HG03521 (cell line): ENCODE data around the gene SRSF4.

ENCODE experiments used
- ATAC-seq: cut with Tn5 transposase; IDR thresholded peaks from one replicate; pipeline ENCODE4 v1.9.1; 2021; ENCODE audit warnings: mild to moderate bottlenecking, moderate library complexity; ENCODE audit not compliant: unreplicated experiment

The SRSF4 gene

DNA sequence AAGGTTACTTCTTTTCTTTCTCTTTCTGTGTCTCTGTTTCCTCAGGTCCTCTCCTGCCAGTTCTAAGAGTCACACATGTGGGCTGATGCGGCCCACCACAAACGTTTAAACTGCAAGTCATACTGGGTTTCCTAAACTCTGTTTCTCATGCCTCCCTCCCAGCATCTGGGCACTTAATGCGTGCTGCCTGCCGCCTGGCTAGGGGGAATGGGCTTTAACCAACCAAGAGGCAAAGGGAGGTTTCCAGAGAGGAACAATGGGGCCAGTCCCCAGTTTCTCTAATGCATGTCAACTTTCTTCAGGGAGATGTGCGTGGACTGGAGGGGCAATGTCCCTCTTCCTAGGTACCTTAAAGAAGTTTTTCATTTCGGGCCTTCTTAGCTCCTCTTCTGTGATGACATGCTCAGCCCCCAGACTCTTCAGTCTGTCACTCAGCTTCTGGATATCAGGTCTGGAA, 19.9 kb upstream of the SRSF4 start:
- ATAC-seq = no peak

GRCh38 chr1:29200906-29201594, 19.4 kb upstream of the SRSF4 start:
- ATAC-seq = no peak

DNA sequence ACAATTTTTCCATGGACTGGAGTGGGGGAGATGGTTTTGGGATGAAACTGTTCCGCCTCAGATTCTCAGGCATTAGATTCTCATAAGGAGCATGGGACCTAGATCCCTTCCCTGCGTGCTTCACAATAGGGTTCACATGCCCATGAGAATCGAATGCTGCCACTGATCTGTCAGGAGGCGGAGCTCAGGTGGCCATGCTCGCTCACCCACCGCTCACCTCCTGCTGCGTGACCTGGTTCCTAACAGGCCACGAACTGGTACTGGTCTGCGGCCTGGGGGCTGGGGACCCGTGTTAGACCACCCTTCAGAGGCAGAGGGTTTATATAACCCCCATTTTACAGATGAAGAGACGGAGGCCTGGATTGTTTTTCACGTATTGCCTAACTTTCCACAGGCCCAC, 16.3 kb upstream of the SRSF4 start:
- no peak for ATAC-seq

GRCh38 chr1:29197590-29197924, 15.9 kb upstream of the SRSF4 start:
- ATAC-seq = no peak

DNA sequence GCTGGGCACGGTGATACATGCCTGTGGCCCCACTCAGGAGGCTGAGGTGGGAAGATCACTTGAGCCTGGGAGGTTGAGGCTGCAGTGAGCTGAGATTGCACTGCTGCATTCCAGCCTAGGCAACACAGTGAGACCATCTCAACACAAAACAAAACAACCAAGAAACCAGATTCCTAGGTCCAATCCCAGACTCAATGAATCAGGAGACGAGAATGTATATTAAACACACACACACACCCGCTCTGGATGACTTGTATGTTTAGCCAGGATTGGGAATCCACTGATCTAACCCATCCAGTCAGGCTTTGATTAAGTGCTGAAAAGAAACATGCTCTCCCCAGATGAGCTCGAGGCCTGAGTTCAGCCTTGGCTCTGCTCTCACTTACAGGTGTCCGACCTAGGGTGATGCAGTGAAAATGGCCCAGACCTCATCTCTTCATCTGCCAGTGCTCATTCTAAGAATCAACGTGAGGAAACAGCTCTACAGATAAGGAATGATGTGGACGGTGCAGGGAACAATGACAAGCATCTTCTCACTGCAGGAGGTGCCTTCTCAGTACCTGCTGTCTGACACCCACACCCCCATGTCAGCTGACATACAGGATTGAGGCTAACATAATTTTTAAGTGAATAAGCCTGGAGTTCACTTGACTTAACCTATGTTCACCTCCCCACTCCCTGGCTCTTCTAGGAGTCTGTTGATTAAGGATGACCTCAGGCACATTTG, 15.3 kb upstream of the SRSF4 start:
- no peak for ATAC-seq

DNA sequence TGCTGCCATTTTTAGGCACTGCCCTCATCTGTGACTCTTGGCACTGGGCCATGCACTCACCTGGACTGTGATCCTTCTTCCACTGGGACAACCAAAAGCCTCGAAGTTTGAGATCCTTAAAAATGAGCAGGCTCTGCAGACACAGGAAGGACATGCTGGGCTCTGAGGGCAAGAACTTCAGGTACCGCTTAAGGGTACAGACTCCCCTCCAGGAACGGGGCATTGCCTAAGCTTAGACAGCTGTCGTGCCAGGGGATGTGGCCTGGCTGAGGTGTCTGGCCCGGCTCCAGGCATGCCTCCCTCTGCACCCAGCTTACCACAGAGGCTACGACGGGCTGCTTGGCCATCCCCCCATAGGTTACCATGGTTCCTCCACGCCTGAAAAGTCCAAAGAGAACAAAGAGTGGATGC, 14.2 kb upstream of the SRSF4 start:
- ATAC-seq = no peak

- ATAC-seq = no peak
Measured at GRCh38 chr1:29193879-29194455, 12.3 kb upstream of the SRSF4 start.

- ATAC-seq = no peak
Measured at GRCh38 chr1:29190718-29191117, 9.0 kb upstream of the SRSF4 start.

DNA sequence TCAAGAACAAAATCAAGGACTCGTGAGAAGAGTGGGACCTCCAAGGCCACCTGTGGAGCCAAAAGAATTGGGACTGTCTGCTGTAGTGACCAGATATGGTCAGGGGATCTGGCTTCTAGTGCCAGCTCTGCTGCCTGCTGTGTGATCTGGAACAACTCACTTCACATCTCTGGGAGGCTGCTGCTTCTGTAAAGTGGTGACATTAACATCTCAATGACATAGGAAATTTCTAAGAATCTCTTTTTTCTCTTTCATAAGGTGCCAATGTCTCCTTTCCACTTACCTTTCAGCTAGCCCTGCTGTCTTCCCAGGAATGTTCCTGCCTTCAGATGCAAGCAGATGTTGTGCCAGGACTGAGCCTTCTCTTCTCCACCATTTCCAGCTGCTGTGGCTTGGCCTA, 5.0 kb upstream of the SRSF4 start:
- no peak for ATAC-seq

DNA sequence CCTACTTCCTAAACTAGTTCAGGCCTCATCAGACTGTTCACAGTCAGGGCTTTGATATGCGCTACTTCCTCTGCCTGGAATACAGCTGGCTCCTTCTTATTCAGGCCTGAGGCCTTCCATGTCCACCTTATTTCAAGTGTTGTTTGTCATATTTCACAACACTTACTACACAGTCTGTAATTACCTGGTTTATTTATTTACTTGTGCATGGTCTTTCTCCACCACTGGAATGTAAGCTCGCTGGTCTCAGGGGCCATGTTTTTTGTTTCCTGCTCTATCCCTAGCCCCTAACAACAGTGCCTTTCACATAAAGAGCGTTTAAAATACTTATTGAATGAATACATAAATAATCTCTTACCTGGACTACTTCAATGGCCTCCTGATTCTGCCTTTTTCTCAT, 4.6 kb upstream of the SRSF4 start:
- ATAC-seq = no peak

DNA sequence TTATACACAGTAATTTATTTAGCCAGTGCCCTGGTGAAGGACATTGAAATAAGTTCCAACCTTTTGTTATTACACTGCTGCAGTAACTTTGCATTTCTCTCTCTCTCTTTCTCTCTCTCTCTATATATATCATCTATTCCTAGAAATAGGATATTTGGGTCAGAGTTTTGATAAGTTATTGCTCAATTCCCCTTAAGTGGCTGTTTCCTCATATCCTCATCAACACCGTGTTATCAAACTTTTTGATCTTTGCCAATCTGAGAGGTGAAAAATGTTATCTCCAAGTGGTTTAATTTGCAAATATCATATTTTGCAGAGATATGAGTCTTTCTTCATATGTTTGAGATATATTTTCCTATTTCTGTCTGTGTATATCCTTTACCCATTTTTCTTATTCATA, 1.6 kb upstream of the SRSF4 start:
- ATAC-seq = no peak

GRCh38 chr1:29180497-29181412, 945 bp downstream of the SRSF4 start:
- no peak for ATAC-seq

GRCh38 chr1:29179641-29180184, 2.0 kb downstream of the SRSF4 start:
- ATAC-seq = no peak

GRCh38 chr1:29177022-29177705, 4.5 kb downstream of the SRSF4 start:
- ATAC-seq = no peak

- ATAC-seq = no peak
Measured at GRCh38 chr1:29176576-29176975, 5.1 kb downstream of the SRSF4 start.

DNA sequence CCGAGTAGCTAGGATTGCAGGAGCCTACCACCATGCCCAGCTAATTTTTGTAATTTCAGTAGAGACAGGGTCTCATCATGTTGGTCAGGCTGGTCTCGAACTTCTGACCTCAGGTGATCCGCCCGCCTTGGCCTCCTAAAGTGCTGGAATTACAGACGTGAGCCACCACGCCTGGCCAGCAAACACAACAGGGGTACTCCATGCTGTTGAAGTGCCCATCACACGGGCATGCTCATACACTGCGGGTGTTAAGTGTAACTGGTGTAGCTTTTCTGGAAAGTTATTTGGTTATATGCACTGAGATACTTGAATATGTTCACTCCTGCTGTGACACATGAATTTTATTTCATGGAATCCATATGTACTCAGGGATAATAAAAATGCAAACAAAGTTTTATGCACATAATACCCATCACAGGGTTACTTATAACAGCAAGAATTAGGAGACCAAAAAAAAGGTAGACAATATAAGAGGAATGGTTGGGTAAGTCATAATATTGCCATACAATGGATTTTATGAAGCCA, 9.2 kb downstream of the SRSF4 start:
- no peak for ATAC-seq

DNA sequence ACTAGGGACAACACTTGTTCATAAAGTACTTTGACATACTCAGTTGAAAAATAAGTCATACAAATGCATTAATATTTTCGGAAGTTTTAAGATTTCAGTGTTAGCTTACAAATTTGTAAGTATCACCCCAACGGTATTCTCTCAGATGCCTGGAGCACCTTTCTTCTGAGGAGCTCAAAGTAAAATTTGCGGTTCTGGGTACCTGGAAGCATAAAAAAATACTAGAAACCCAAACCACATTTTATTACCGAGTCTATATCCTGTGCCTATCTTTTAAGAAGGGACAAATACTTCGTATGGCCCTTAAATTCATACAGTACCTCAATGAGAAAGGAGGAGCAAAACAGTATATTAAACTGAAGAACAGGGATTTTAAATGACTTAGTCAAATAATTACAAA, 10.2 kb downstream of the SRSF4 start:
- no peak for ATAC-seq

DNA sequence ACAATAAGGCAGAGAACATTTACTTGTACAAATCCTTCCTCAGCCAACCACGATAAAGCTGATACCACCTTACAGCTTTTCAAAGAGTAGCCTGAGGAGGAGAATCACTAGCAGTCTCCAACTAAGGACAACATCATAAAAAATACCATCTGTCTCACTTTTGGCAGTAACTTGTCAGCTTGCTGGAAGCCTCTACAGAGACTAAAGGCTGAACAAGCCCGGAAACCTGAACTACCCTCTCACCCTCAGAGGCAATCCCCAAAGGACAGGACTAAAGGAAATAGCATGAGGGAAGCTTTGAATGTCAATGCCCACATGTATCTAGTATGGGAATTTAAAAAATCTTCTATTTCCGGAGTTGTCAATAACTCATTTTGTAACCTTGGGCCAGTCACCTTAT, 10.6 kb downstream of the SRSF4 start:
- ATAC-seq = no peak

DNA sequence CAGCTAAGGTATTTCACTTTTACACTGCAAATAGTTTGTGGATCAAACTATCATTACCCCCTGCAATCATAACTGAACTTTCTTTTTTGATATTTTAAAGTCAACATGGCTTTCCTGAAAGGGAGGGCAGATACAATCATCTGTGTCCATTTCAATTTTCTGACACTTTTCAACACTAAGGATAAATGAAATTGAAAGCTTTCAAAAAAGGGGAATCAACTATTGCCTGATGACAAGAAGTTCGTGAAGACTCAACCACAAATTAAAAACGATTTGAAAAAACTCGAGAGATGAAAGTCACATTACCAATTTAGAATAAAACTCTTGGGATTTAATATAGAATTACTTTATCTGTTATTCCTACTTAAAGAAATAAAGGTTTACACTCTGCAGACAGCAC, 11.7 kb downstream of the SRSF4 start:
- no peak for ATAC-seq

- ATAC-seq = no peak
Measured at GRCh38 chr1:29167904-29168303, 13.8 kb downstream of the SRSF4 start.
